SJCRH30 (cell line): Measurements from ENCODE around the gene MEF2A. TPM values are rescaled to one million over a fixed set of nuclear protein-coding genes. Genes with fewer than 3 reads are reported as not detected.

ENCODE experiments used
- DNase-seq, 2 experiments: peaks; one replicate each; pipeline ENCODE4 v3.0.0-alpha.2; 2015 to 2020
- H3K27ac ChIP-seq: fragments of 250-450 bp; sonication (Bioruptor Pico); 2 replicates; pipeline ENCODE4 v1.5.1; 2020; ENCODE audit warnings: mild to moderate bottlenecking, moderate library complexity
- H3K27me3 ChIP-seq: fragments of 250-450 bp; sonication (Bioruptor Pico); 2 replicates; pipeline ENCODE4 v1.5.1; 2020; ENCODE audit warnings: mild to moderate bottlenecking, moderate library complexity
- H3K36me3 ChIP-seq: fragments of 250-450 bp; sonication (Bioruptor Pico); 2 replicates; pipeline ENCODE4 v1.5.1; 2020; ENCODE audit warnings: mild to moderate bottlenecking, moderate library complexity
- H3K4me1 ChIP-seq: fragments of 250-450 bp; sonication (Bioruptor Pico); 2 replicates; pipeline ENCODE4 v1.5.1; 2020; ENCODE audit warnings: mild to moderate bottlenecking, moderate library complexity
- H3K4me3 ChIP-seq: fragments of 250-450 bp; sonication (Bioruptor Pico); 2 replicates; pipeline ENCODE4 v1.5.1; 2020; ENCODE audit warnings: mild to moderate bottlenecking, moderate library complexity
- H3K9me3 ChIP-seq: fragments of 250-450 bp; sonication (Bioruptor Pico); replicated peaks from 2 replicates; pipeline ENCODE4 v1.5.1; 2020; ENCODE audit warnings: mild to moderate bottlenecking, moderate library complexity
- total RNA-seq: library from RNA; depleted of rRNA; stranded (reverse); fragments of >200 nt; shearing (Covaris generic); gene quantifications from 2 replicates; pipeline ENCODE4 v1.2.3, GENCODE V29; 2014

MEF2A gene
- total RNA-seq, 1 experiment from 2014 or later: 41.2 TPM

- Histone ChIP-seq H3K27ac (no peak overlapping the region), H3K36me3 (no peaks in the 10 kb centered on the region; the same call in 1 of the 2 replicates), H3K4me1 (peaks cover 14% of the 10 kb centered on the region), H3K27me3 (no peaks in the 10 kb centered on the region), H3K4me3 (no peak overlapping the region), H3K9me3 (no peaks in the 10 kb centered on the region)
- peak; percentile 48 to 91 for DNase-seq
Observed at GRCh38 chr15:99704444-99704838, 138.7 kb downstream of the MEF2A start.

- DNase-seq: no peak
- H3K27ac ChIP-seq: no peak overlapping the region
- no peaks in the 10 kb centered on the region for H3K27me3 ChIP-seq
- peaks cover 14% of the 10 kb centered on the region for H3K4me1 ChIP-seq
- peaks cover 12% of the 10 kb centered on the region for H3K36me3 ChIP-seq
- no peaks in the 10 kb centered on the region for H3K9me3 ChIP-seq
- no peak overlapping the region for H3K4me3 ChIP-seq
Observed at GRCh38 chr15:99706557-99707303, 140.9 kb downstream of the MEF2A start.

- no peak for DNase-seq
- Histone ChIP-seq H3K9me3 (no peaks in the 10 kb centered on the region), H3K4me3 (no peak overlapping the region), H3K27me3 (no peaks in the 10 kb centered on the region), H3K4me1 (peaks cover 14% of the 10 kb centered on the region), H3K36me3 (peaks cover 14% of the 10 kb centered on the region), H3K27ac (no peak overlapping the region)
Observed at GRCh38 chr15:99707473-99708270, 141.9 kb downstream of the MEF2A start.

GRCh38 chr15:99708563-99708962 lies 142.8 kb downstream of the MEF2A start:
- H3K36me3 ChIP-seq: peaks cover 19% of the 10 kb centered on the region
- H3K4me3 ChIP-seq: no peak overlapping the region
- no peak for DNase-seq
- H3K9me3 ChIP-seq: no peaks in the 10 kb centered on the region
- H3K4me1 ChIP-seq: peaks cover 10% of the 10 kb centered on the region
- no peak overlapping the region for H3K27ac ChIP-seq
- no peaks in the 10 kb centered on the region for H3K27me3 ChIP-seq

- H3K27ac ChIP-seq: no peak overlapping the region
- no peak for DNase-seq
- no peaks in the 10 kb centered on the region for H3K9me3 ChIP-seq
- H3K4me1 ChIP-seq: peaks cover 3% of the 10 kb centered on the region
- peaks cover 23% of the 10 kb centered on the region for H3K36me3 ChIP-seq
- no peaks in the 10 kb centered on the region for H3K27me3 ChIP-seq
- H3K4me3 ChIP-seq: no peak overlapping the region
Observed at GRCh38 chr15:99709243-99709986, 143.6 kb downstream of the MEF2A start.

- no peaks in the 10 kb centered on the region for H3K27me3 ChIP-seq
- peaks cover 32% of the 10 kb centered on the region for H3K36me3 ChIP-seq
- no peak overlapping the region for H3K4me3 ChIP-seq
- H3K4me1 ChIP-seq: peaks cover 10% of the 10 kb centered on the region
- H3K27ac ChIP-seq: no peak overlapping the region
- H3K9me3 ChIP-seq: no peaks in the 10 kb centered on the region
- DNase-seq: no peak
Observed at GRCh38 chr15:99711625-99712024, 145.8 kb downstream of the MEF2A start.

- Histone ChIP-seq H3K4me3 (no peak overlapping the region), H3K4me1 (peaks cover 13% of the 10 kb centered on the region), H3K9me3 (no peaks in the 10 kb centered on the region), H3K36me3 (peaks cover 32% of the 10 kb centered on the region), H3K27ac (no peak overlapping the region), H3K27me3 (no peaks in the 10 kb centered on the region)
- no peak for DNase-seq
Observed at GRCh38 chr15:99712415-99712814, 146.6 kb downstream of the MEF2A start.

- no peaks in the 10 kb centered on the region for H3K9me3 ChIP-seq
- DNase-seq: no peak
- peaks cover 32% of the 10 kb centered on the region for H3K4me1 ChIP-seq
- no peaks in the 10 kb centered on the region for H3K27me3 ChIP-seq
- peak overlapping the region; percentile 74 for H3K27ac ChIP-seq
- H3K36me3 ChIP-seq: peaks cover 20% of the 10 kb centered on the region; the same call in 1 of the 2 replicates
- H3K4me3 ChIP-seq: peak overlapping the region; percentile 32
Observed at GRCh38 chr15:99716540-99717095, 150.8 kb downstream of the MEF2A start.

- Histone ChIP-seq H3K27ac (peak overlapping the region; percentile 74), H3K9me3 (no peaks in the 10 kb centered on the region), H3K4me3 (peak overlapping the region; percentile 32), H3K27me3 (no peaks in the 10 kb centered on the region), H3K36me3 (peaks cover 20% of the 10 kb centered on the region; the same call in 1 of the 2 replicates), H3K4me1 (peaks cover 32% of the 10 kb centered on the region)
- DNase-seq: peak; percentile 80 to 90
Observed at GRCh38 chr15:99717161-99718009, 151.6 kb downstream of the MEF2A start.

- peak; percentile 47 to 82 for DNase-seq
- H3K27ac ChIP-seq: peak overlapping the region; percentile 74
- H3K36me3 ChIP-seq: peaks cover 14% of the 10 kb centered on the region; the same call in 1 of the 2 replicates
- peaks cover 32% of the 10 kb centered on the region for H3K4me1 ChIP-seq
- H3K4me3 ChIP-seq: no peak overlapping the region
- H3K27me3 ChIP-seq: no peaks in the 10 kb centered on the region
- H3K9me3 ChIP-seq: no peaks in the 10 kb centered on the region
Observed at GRCh38 chr15:99718421-99718820, 152.6 kb downstream of the MEF2A start.

- no peak overlapping the region for H3K4me3 ChIP-seq
- DNase-seq: peak; percentile 28 to 70
- no peaks in the 10 kb centered on the region for H3K27me3 ChIP-seq
- H3K4me1 ChIP-seq: peaks cover 32% of the 10 kb centered on the region
- 0 out of 2 replicates have a peak, but pooled peaks cover 9% of the 10 kb centered on the region for H3K36me3 ChIP-seq
- H3K27ac ChIP-seq: peak overlapping the region; percentile 74; the same call in 1 of the 2 replicates
- no peaks in the 10 kb centered on the region for H3K9me3 ChIP-seq
Observed at GRCh38 chr15:99719096-99719541, 153.3 kb downstream of the MEF2A start.

GRCh38 chr15:99720533-99720932 lies 154.7 kb downstream of the MEF2A start:
- Histone ChIP-seq H3K27me3 (no peaks in the 10 kb centered on the region), H3K27ac (no peak overlapping the region), H3K36me3 (0 out of 2 replicates have a peak, but pooled peaks cover 4% of the 10 kb centered on the region), H3K9me3 (no peaks in the 10 kb centered on the region), H3K4me1 (peaks cover 32% of the 10 kb centered on the region), H3K4me3 (no peak overlapping the region)
- DNase-seq: no peak

- Histone ChIP-seq H3K27me3 (no peaks in the 10 kb centered on the region), H3K27ac (no peak overlapping the region), H3K4me3 (no peak overlapping the region), H3K9me3 (no peaks in the 10 kb centered on the region), H3K36me3 (no peaks in the 10 kb centered on the region), H3K4me1 (peaks cover 30% of the 10 kb centered on the region)
- DNase-seq: peak in 1 of 2 experiments; percentile 24
Observed at GRCh38 chr15:99721104-99721778, 155.5 kb downstream of the MEF2A start.
